ENCODE measurements around the gene SPAG16. TPM values are rescaled to one million over a fixed set of nuclear protein-coding genes. Genes with fewer than 3 reads are reported as not detected.

Gene SPAG16
- total RNA-seq, 1 experiment from 2014 or later: 17.3 TPM

DNA sequence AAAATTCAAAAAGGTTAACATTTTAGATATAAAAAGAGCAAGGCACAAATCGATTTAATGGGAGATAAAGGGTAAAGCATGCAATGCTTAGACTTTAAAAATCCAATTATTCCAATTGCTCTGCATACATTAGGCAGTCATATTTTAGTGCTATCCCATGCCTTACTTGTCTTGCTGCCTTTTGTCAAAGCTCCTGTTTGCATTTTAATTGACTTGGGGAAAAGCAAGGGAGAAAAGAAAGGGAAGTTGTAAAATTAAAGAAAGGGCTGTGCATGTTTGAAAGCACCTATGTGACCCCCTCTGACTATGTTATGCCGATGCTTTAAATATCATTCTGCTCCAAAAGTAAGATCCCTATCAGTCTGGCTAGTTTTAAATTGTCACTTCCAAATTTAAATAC is 932.9 kb downstream of the SPAG16 start:
- Histone ChIP-seq H3K18ac (ENCODE audit: insufficient read length, low read depth, low read length) (no peak overlapping the region), H3K4ac (ENCODE audit: low read depth, low read length) (no peak overlapping the region), H3K4me1 (ENCODE audit: insufficient read depth, low read length) (no peaks in the 10 kb centered on the region), H2BK15ac (ENCODE audit: low read depth, low read length) (no peak overlapping the region), H4K8ac (replicated peaks; ENCODE audit: insufficient read length, low read depth, low read length) (no peak overlapping the region), H3K9ac (ENCODE audit: extremely low read depth, insufficient read length, low read length) (no peak overlapping the region), H2BK12ac (ENCODE audit: insufficient read length, low read depth, low read length) (no peak overlapping the region), H3K23ac (ENCODE audit: insufficient read length, low read depth, low read length) (no peak overlapping the region), H2AFZ (ENCODE audit: low read length) (no peak overlapping the region), H4K91ac (ENCODE audit: insufficient read length, low read depth, low read length) (no peak overlapping the region), H2AK5ac (ENCODE audit: insufficient read length, low read length) (no peak overlapping the region), H3K4me2 (ENCODE audit: insufficient read depth, insufficient read length, low read length) (no peak overlapping the region), H2BK5ac (ENCODE audit: insufficient read length, low read length) (no peak overlapping the region), H2BK120ac (ENCODE audit: low read depth, low read length, poor library complexity, severe bottlenecking) (no peak overlapping the region), H3T11ph (ENCODE audit: low read length) (no peak overlapping the region), H3K23me2 (ENCODE audit: insufficient read length, low read depth, low read length, poor library complexity, severe bottlenecking) (no peaks in the 10 kb centered on the region), H3K79me2 (ENCODE audit: insufficient read depth, low read length) (no peaks in the 10 kb centered on the region), H2BK20ac (ENCODE audit: low read depth, low read length, poor library complexity, severe bottlenecking) (no peak overlapping the region), H3K14ac (ENCODE audit: insufficient read depth, low read length) (no peak overlapping the region), H3K79me1 (ENCODE audit: insufficient read depth, low read depth, low read length, poor library complexity, severe bottlenecking) (no peaks in the 10 kb centered on the region), H3K56ac (ENCODE audit: insufficient read length, low read depth, low read length) (no peak overlapping the region), H3K27ac (ENCODE audit: insufficient read length, low read depth, low read length) (no peak overlapping the region), H3K27me3 (ENCODE audit: insufficient read depth, low read length) (no peaks in the 10 kb centered on the region), H4K5ac (ENCODE audit: insufficient read length, low read depth, low read length) (no peak overlapping the region), H4K20me1 (ENCODE audit: control insufficient read depth, insufficient read depth, insufficient read length) (no peaks in the 10 kb centered on the region), H3K9me3 (ENCODE audit: control insufficient read depth, low read depth, low read length) (no peaks in the 10 kb centered on the region)
- DNase-seq: no peak
- no peak overlapping the region for H3K4me3 Mint-ChIP-seq
- H3K4me1 Mint-ChIP-seq: peaks cover 27 to 31% of the 10 kb centered on the region in 2 experiments
- H3K27ac Mint-ChIP-seq: peak overlapping the region in 1 of 3 experiments; percentile 41; a peak in 2 of 7 replicates
- H3K36me3 Mint-ChIP-seq (ENCODE audit: insufficient read depth in 1 of 3, low read depth in 3 of 3): no peaks in the 10 kb centered on the region
- no peaks in the 10 kb centered on the region for H3K9me3 Mint-ChIP-seq
- TF ChIP-seq, protein P1, sequence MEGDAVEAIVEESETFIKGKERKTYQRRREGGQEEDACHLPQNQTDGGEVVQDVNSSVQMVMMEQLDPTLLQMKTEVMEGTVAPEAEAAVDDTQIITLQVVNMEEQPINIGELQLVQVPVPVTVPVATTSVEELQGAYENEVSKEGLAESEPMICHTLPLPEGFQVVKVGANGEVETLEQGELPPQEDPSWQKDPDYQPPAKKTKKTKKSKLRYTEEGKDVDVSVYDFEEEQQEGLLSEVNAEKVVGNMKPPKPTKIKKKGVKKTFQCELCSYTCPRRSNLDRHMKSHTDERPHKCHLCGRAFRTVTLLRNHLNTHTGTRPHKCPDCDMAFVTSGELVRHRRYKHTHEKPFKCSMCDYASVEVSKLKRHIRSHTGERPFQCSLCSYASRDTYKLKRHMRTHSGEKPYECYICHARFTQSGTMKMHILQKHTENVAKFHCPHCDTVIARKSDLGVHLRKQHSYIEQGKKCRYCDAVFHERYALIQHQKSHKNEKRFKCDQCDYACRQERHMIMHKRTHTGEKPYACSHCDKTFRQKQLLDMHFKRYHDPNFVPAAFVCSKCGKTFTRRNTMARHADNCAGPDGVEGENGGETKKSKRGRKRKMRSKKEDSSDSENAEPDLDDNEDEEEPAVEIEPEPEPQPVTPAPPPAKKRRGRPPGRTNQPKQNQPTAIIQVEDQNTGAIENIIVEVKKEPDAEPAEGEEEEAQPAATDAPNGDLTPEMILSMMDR (conservative IDR thresholded peaks at IDR 0.05): no peak
- no peaks in the 10 kb centered on the region; the same call in 1 of the 2 replicates for H3K27me3 Mint-ChIP-seq (ENCODE audit: low read depth)
- no CpG with 5 or more reads among the region's 2 CpGs for WGBS (ENCODE audit: extremely low coverage, insufficient read length, low lambda C conversion rate)

Measured in H9 (cell line).